Measurements from ENCODE around the gene NDST4. TPM values are rescaled to one million over a fixed set of nuclear protein-coding genes. Genes with fewer than 3 reads are reported as not detected.

The NDST4 gene
- total RNA-seq, result not detected
- polyA plus RNA-seq, result not detected
- long read RNA-seq, donor 1, result 0 reads
- long read RNA-seq, donor 2, result 0 reads
- long read RNA-seq, donor 3, result 0 reads

DNA sequence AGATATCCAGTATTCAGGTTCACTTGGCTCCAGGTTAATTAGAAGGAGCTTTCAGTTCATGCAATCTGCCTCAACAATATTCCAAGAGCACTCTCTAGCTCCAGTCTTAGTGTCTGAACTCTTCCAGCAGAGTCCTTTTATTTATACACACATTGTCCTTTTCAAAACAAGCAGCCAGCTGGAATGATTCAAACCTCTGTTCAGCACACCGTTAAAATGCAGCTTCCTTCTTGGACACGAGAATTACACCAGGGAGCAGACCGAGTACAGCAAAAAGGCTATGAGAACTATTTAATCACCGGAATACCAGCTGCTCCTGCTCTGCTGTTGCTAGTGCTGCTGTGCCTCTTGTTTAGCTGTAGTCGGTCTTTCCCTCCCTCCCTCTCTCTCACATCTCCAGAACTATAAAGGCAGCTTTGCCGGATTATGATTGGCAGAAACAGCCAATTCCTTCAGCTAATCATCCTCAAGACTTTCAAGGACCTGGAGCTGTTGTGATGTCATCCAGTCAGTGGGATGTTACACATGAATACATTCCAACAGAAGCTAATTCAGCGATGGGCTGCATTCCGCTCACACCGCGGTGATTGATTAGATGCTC lies at the start of gene NDST4:
NDST4 (minus strand) TSS at position 115 of the 601 bp plus-strand sequence. CDS start 36,584 bp downstream, outside the sequence.
- H3K27me3 ChIP-seq, result no peaks in the 10 kb centered on the region
- peak within 1 kb of the TSS in 2 of 12 donors; percentile 3 to 4 for H3K4me3 ChIP-seq
- intact Hi-C loops (cut with DNase I), result no loop called here
- H3K36me3 ChIP-seq, result no peaks in the 10 kb centered on the region
- H3K9me3 ChIP-seq, result no peaks in the 10 kb centered on the region
- TF ChIP-seq CTCF (IDR thresholded peaks at IDR 0.05) (no peak), POLR2A (IDR thresholded peaks at IDR 0.05) (no peak)
- DNase-seq, result peak in 1 of 5 donors; percentile 4
- peak in 2 of 4 donors; percentile 37 to 46 for ATAC-seq
- no peaks in the 10 kb centered on the region for H3K4me1 ChIP-seq
- H3K27ac ChIP-seq, result no peak within 1 kb of the TSS
- WGBS, 4 donors, result 28 to 36% (median 30%) methylated on average over 10 of the region's 10 CpGs

DNA sequence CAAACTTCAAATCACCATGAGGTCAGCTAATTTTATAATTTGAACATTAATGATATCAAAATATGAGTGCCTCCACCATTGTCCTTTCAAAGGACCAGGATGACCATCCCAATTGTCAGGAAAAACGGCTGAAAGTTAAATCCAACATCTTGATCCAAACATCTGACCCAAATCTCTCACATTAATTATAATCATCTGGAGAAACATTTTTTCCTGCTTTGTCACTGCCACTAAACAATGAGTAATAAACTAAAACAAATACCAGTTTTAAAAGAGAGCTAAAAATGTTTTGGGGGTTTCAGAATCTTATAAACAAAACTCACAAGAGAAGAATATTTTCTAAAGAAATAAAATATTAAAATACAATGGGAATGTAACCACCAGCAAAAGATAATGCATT lies 45.7 kb upstream of the NDST4 start:
- Histone ChIP-seq H3K4me3 (no peak overlapping the region), H3K9me3 (peaks cover 0 to 5% (median 0%) of the 10 kb centered on the region in 12 donors), H3K36me3 (no peaks in the 10 kb centered on the region), H3K4me1 (no peaks in the 10 kb centered on the region), H3K27me3 (no peaks in the 10 kb centered on the region), H3K27ac (no peak overlapping the region)
- no peak for TF ChIP-seq POLR2A (IDR thresholded peaks at IDR 0.05)
- no peak for TF ChIP-seq CTCF (IDR thresholded peaks at IDR 0.05)
- ATAC-seq (no peak), DNase-seq (no peak)
- intact Hi-C loops (cut with DNase I), result no loop called here
- 32 to 59% (median 52%) methylated on average over 1 of the region's 1 CpG for WGBS, 4 donors

DNA sequence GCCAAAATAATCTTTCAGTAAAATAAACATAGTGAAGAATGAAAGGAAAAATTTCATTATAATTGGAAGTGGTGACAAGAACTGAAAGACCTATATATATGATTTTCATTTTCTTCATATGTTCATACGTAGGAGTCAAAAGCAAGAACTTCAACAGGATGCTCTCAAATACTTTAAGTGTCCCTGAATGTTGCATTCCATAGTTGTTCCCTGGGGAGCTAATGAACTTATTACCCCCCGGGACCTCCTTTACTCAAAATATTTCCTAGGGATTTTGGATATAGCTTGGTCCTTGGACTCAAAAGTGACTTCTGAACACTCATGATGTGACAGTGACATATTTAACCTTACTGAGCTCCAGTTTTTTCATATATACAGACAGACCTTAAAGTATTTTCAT lies 44.9 kb upstream of the NDST4 start:
- intact Hi-C loops (cut with DNase I), result no loop called here
- no peaks in the 10 kb centered on the region for H3K36me3 ChIP-seq
- H3K4me1 ChIP-seq, result no peaks in the 10 kb centered on the region
- ATAC-seq, result no peak
- no peaks in the 10 kb centered on the region for H3K27me3 ChIP-seq
- H3K4me3 ChIP-seq, result no peak overlapping the region
- H3K27ac ChIP-seq, result no peak overlapping the region
- WGBS, 4 donors, result 64 to 74% (median 68%) methylated on average over 2 of the region's 2 CpGs
- H3K9me3 ChIP-seq, result peaks cover 0 to 5% (median 0%) of the 10 kb centered on the region in 12 donors
- DNase-seq, result no peak
- TF ChIP-seq POLR2A (IDR thresholded peaks at IDR 0.05) (no peak), CTCF (IDR thresholded peaks at IDR 0.05) (no peak)

DNA sequence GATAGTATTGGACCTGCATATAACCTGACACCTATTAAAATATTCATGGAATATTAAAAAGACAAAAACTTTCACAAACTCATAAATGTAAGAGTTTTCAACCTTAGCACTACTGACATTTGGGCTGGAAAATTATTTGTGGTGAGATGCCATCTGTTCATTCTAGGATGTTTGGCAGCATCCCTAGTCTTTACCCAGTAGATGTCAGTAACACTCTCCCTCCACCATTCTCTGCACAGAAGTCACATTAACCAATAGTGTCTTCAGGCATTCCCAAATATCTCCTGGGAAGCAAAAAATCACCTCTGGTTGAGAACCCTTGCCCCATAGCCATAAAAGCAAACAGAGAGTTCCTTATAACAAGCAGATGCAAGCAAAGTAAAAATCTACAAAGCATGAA lies 41.4 kb upstream of the NDST4 start:
- Histone ChIP-seq H3K27ac (no peak overlapping the region), H3K36me3 (no peaks in the 10 kb centered on the region), H3K9me3 (no peaks in the 10 kb centered on the region), H3K4me3 (no peak overlapping the region), H3K4me1 (no peaks in the 10 kb centered on the region), H3K27me3 (no peaks in the 10 kb centered on the region)
- intact Hi-C loops (cut with DNase I), result no loop called here
- ATAC-seq (no peak), DNase-seq (no peak)
- TF ChIP-seq CTCF (IDR thresholded peaks at IDR 0.05), result no peak
- no peak for TF ChIP-seq POLR2A (IDR thresholded peaks at IDR 0.05)
